Dedifferentiated amniotic fluid mesenchymal stem cell (primary cell): ENCODE measurements around the gene PIK3C3.
"Not testable (repeated sequence)": the region's sequence is repeated elsewhere in the genome, so short reads cannot be mapped to it uniquely, and the experiment has no call there.

ENCODE experiments used
- DNase-seq: peaks from one replicate; pipeline ENCODE4 v3.0.0-alpha.2; 2016; ENCODE audit errors: extremely low spot score

The PIK3C3 gene

DNA sequence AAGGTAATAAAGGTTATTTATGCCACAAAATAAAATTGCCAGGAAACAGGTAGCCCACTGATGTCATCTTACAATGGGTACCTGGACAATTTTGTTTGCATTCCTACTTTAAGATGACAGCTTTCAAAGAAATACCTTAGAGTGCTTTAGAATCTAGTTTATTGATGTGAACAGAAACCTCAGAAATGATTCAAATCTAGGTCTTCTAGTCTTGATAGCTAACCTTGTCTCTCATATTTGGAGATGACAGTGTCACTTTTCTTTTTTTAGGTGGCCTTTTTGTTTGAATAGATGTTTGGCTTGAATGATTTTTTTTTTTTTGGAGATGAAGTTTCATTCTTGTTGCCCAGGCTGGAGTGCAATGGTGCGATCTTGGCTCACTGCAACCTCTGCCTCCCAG lies 69.1 kb downstream of the PIK3C3 start:
- DNase-seq, result no peak

DNA sequence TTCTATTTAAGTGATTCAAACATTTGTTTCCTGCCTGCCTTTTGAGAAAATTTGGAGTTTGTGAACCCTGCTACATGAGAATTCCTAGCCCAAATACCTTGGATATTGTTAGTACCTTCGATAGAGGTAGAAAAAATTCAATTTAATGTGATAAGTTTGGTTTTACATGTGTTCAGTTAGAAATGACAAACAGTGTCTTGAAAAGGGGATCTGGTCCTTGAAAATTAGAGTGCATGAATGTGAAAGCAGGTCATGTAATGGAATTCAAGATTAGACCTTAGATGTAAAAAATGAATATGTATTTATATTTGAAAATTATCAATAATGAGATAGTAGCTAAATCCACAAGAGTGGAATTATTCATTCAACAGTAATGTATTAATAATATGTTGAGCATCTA lies 70.5 kb downstream of the PIK3C3 start:
- no peak for DNase-seq

GRCh38 chr18:42025974-42026625 lies 71.1 kb downstream of the PIK3C3 start:
- DNase-seq, result no peak

- peak; percentile 55 for DNase-seq
Observed at GRCh38 chr18:42028247-42028832, 73.3 kb downstream of the PIK3C3 start.

DNA sequence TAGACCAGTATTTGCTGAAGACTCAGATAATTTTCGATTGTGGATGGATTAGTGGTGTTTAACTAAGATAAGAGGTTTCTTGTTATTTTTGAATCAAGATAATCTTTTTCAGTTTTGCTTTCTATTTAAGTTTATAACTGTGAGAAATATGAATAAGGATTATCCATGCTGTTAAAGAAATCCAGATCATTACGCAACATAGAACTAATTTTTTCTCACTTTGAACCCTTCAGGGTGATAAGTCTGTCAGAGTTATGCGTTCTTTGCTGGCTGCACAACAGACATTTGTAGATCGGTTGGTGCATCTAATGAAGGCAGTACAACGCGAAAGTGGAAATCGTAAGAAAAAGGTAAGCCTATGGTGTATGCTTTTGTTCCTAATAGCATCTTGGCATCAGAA lies 74.1 kb downstream of the PIK3C3 start:
- DNase-seq, result no peak

GRCh38 chr18:42030586-42031182 lies 75.7 kb downstream of the PIK3C3 start:
- DNase-seq, result no peak

- DNase-seq, result no peak
Observed at GRCh38 chr18:42032447-42032846, 77.4 kb downstream of the PIK3C3 start.

- no peak for DNase-seq
Observed at GRCh38 chr18:42033137-42033810, 78.2 kb downstream of the PIK3C3 start.

DNA sequence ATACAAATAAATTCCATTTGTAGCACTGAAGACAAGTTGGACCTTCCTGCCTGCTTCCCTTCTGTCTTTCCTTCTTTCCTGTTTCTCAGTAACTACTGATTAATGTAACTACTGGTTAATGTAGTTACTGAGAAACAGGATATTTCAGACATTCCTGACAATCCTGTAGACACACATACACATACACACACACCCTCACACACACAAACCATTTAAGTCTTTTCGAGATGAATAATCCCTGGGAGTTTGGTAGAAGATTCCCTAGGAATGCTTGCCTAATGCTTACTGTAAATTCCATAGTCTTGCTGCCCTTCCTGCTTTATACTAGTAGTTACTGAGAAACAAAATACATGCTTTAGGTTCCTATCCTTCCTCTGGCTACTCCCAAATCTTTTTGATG lies 83.9 kb downstream of the PIK3C3 start:
- DNase-seq, result peak; percentile 89

DNA sequence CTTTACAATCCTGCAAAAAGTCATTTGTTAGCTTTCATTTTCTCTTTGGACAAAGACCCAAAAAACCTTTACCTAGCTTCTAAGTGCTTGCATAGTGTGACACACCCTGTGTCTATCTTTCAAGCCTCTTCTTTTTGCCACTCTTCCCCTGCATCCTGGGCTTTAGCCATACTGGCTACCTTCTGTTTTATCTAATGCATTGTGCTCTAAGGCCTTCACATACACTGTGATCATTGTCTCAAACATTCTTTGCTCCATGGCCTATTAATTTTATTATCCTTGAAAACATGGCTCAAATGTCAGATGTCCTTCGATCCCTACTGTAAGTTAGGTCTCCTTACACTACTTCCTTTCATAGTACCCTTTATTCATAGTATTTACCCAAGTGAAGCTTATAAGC lies 84.4 kb downstream of the PIK3C3 start:
- no peak for DNase-seq

- DNase-seq, result no peak
Observed at GRCh38 chr18:42041793-42042192, 86.8 kb downstream of the PIK3C3 start.

GRCh38 chr18:42045346-42045745 lies 90.3 kb downstream of the PIK3C3 start:
- no peak for DNase-seq

- DNase-seq, result no peak
Observed at GRCh38 chr18:42047721-42048120, 92.7 kb downstream of the PIK3C3 start.

DNA sequence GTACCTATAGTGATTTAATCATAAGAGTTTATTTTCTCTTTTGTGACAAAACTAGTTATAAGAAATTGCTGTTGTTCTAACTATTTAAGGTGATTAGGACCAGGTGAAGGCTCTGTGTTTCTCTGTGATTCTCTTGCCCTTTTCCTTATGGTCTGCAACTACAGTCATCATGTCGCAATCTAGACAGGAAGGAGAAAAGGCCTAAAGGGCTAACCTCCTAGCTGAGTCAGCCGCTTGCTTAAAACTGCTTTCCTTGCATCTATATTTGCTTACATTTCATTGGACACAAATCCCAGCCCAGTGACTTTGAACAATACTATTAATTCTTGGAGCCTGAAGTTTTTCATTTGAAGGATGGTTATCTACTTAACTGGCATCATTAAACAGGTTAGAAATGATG lies 93.1 kb downstream of the PIK3C3 start:
- DNase-seq, result peak; percentile 68

DNA sequence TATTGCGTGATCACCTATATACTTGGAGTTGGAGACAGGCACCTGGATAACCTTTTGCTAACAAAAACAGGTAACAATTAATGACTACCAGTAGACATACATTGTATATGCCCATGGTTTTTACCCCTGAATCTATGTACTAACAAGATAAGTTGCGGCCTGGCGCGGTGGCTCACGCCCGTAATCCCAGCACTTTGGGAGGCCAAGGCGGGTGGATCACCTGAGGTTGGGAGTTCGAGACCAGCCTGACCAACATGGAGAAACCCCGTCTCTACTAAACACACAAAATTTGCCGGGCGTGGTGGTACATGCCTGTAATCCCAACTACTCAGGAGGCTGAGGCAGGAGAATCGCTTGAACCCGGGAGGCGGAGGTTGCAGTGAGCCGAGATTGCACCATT lies 94.5 kb downstream of the PIK3C3 start:
- not testable (repeated sequence) for DNase-seq

DNA sequence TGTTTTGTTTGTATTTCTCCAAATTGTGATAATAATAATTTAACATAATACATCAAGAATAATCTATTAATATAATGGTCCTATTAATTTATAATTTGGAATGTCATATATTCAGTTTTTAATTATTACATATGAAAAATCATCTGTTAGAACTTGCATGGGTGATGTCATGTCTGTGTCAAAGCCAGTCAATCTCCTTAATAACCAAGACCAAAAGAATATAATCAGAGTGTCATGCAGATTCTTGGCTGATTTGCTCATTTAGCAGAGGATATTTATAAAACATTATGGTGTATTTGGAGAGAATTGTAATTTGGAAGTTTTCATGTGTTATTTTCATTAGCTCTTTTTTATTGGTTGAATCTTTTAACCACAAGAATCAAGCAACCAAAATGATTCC lies 96.4 kb downstream of the PIK3C3 start:
- no peak for DNase-seq

DNA sequence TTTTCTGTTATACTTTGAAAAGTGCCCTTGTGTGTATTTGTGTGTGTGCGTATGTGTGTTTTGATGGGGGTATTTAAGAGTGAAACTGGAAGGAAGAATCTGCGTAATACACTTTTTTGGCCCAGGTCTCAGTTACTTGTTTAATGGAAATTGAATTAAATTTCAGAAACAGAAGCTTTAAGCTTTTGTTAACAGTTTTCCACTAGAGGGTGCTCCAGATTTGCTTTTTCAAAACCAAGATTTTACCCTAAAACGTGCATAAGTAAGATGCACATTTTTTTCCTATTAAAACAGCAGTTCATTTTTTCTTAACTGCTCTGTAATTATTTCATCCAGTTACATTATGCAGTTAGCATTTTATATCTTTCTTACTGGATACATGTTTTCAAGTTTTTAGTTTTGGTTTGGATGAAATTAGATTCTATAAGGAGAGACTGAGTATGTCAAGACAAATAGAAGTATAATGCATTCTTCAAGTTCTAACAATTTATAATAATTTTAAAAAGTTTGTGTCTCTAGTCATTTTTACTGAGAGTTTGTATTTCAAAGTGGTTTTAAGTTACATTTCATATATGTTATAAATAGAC lies 97.2 kb downstream of the PIK3C3 start:
- peak; percentile 86 for DNase-seq

GRCh38 chr18:42053188-42053781 lies 98.3 kb downstream of the PIK3C3 start:
- peak; percentile 43 for DNase-seq

GRCh38 chr18:42064109-42064508 lies 109.1 kb downstream of the PIK3C3 start:
- no peak for DNase-seq

DNA sequence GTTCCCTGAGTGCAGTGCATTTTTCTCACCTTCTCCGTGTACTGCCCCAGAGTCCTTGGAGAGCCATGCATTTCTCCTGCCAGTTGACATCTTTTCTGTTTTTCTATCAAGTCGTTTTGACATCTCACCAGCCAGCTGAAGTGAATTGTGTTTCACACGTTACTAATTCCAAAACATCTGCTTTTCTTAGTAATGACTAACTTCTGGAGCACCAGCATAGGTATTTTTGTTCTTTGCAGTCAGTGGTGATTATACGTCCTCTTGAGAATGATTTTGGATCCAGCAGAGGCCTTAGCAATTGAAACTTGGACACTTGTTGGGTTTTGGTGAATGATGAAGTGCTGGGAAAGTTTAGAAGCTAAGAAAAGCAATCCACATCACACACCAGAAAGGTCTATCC lies 112.5 kb downstream of the PIK3C3 start:
- DNase-seq, result no peak

GRCh38 chr18:42068030-42068429 lies 113.0 kb downstream of the PIK3C3 start:
- no peak for DNase-seq

GRCh38 chr18:42069036-42069435 lies 114.0 kb downstream of the PIK3C3 start:
- no peak for DNase-seq
